ENCODE data around the gene TACC2. TPM values are rescaled to one million over a fixed set of nuclear protein-coding genes. Genes with fewer than 3 reads are reported as not detected.
A peak's percentile ranks its signal among the peaks of the same experiment; 100 is the strongest.

The TACC2 gene
- total RNA-seq, 1 donor from 2014 or later, result 13.4 TPM

- FAIRE-seq (no peak), DNase-seq (ENCODE audit: low read depth) (peak; percentile 55)
- no peaks in the 10 kb centered on the region for H3K36me3 ChIP-seq (ENCODE audit: control insufficient read depth, insufficient read depth, low read length)
- H3K4me3 ChIP-seq (ENCODE audit: low read depth, low read length), result no peak overlapping the region
- no peak for TF ChIP-seq CTCF (IDR thresholded peaks at IDR 0.05; ENCODE audit: insufficient read depth, low read length, severe bottlenecking)
- H3K27me3 ChIP-seq (ENCODE audit: control insufficient read depth, insufficient read depth, low read length), result no peaks in the 10 kb centered on the region
These were observed 5.5 kb downstream of the TACC2 start for GRCh38 chr10:121994429-121994941.

GRCh38 chr10:121998462-121998861 lies 9.5 kb downstream of the TACC2 start:
- no peaks in the 10 kb centered on the region for H3K27me3 ChIP-seq (ENCODE audit: control insufficient read depth, insufficient read depth, low read length)
- DNase-seq (ENCODE audit: low read depth) (no peak), FAIRE-seq (no peak)
- no peaks in the 10 kb centered on the region for H3K36me3 ChIP-seq (ENCODE audit: control insufficient read depth, insufficient read depth, low read length)
- TF ChIP-seq CTCF (IDR thresholded peaks at IDR 0.05; ENCODE audit: insufficient read depth, low read length, severe bottlenecking), result no peak
- no peak overlapping the region for H3K4me3 ChIP-seq (ENCODE audit: low read depth, low read length)

GRCh38 chr10:121999301-121999700 lies 10.3 kb downstream of the TACC2 start:
- no peak overlapping the region for H3K4me3 ChIP-seq (ENCODE audit: low read depth, low read length)
- no peaks in the 10 kb centered on the region for H3K27me3 ChIP-seq (ENCODE audit: control insufficient read depth, insufficient read depth, low read length)
- DNase-seq (ENCODE audit: low read depth) (no peak), FAIRE-seq (peak; percentile 76)
- H3K36me3 ChIP-seq (ENCODE audit: control insufficient read depth, insufficient read depth, low read length), result no peaks in the 10 kb centered on the region
- TF ChIP-seq CTCF (IDR thresholded peaks at IDR 0.05; ENCODE audit: insufficient read depth, low read length, severe bottlenecking), result no peak

GRCh38 chr10:122001698-122002097 lies 12.7 kb downstream of the TACC2 start:
- DNase-seq (ENCODE audit: low read depth) (no peak), FAIRE-seq (no peak)
- Histone ChIP-seq H3K36me3 (ENCODE audit: control insufficient read depth, insufficient read depth, low read length) (no peaks in the 10 kb centered on the region), H3K4me3 (ENCODE audit: low read depth, low read length) (no peak overlapping the region), H3K27me3 (ENCODE audit: control insufficient read depth, insufficient read depth, low read length) (no peaks in the 10 kb centered on the region)
- TF ChIP-seq CTCF (IDR thresholded peaks at IDR 0.05; ENCODE audit: insufficient read depth, low read length, severe bottlenecking), result no peak

GRCh38 chr10:122007415-122007814 lies 18.5 kb downstream of the TACC2 start:
- H3K4me3 ChIP-seq (ENCODE audit: low read depth, low read length), result no peak overlapping the region
- DNase-seq (ENCODE audit: low read depth), result no peak
- TF ChIP-seq CTCF (IDR thresholded peaks at IDR 0.05; ENCODE audit: insufficient read depth, low read length, severe bottlenecking), result no peak
- no peak for FAIRE-seq
- no peaks in the 10 kb centered on the region for H3K27me3 ChIP-seq (ENCODE audit: control insufficient read depth, insufficient read depth, low read length)
- H3K36me3 ChIP-seq (ENCODE audit: control insufficient read depth, insufficient read depth, low read length), result no peaks in the 10 kb centered on the region

- TF ChIP-seq CTCF (IDR thresholded peaks at IDR 0.05; ENCODE audit: insufficient read depth, low read length, severe bottlenecking), result no peak
- FAIRE-seq (no peak), DNase-seq (ENCODE audit: low read depth) (no peak)
- H3K4me3 ChIP-seq (ENCODE audit: low read depth, low read length), result no peak overlapping the region
- no peaks in the 10 kb centered on the region for H3K36me3 ChIP-seq (ENCODE audit: control insufficient read depth, insufficient read depth, low read length)
- no peaks in the 10 kb centered on the region for H3K27me3 ChIP-seq (ENCODE audit: control insufficient read depth, insufficient read depth, low read length)
These were observed 21.6 kb downstream of the TACC2 start for GRCh38 chr10:122010405-122011050.
